HG03045 (cell line): Measurements from ENCODE around the gene SLCO3A1.

Experiments used
- ATAC-seq: cut with Tn5 transposase; IDR thresholded peaks from one replicate; pipeline ENCODE4 v1.9.1; 2021; ENCODE audit warnings: mild to moderate bottlenecking, moderate library complexity; ENCODE audit not compliant: unreplicated experiment

The SLCO3A1 gene

DNA sequence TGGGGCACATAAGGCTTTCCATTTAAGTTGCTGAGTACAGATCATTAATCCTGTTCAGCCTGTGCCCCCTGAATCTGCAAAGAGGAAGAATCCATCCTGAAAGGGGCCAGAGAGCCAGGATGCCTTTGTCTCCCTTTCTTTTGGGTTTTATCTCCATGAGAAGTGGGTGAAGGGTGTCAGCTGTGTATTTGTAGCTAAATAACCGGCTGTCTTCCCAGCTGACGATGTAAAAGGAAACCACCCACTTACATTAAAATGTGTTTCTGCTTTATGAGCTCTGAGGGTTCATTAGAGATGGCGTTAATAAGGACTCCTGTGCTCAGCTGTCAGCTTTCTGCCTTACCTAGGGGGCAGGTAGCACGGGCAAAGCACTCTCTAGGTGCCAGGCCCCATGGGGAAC is 83.4 kb downstream of the SLCO3A1 start:
- no peak for ATAC-seq

DNA sequence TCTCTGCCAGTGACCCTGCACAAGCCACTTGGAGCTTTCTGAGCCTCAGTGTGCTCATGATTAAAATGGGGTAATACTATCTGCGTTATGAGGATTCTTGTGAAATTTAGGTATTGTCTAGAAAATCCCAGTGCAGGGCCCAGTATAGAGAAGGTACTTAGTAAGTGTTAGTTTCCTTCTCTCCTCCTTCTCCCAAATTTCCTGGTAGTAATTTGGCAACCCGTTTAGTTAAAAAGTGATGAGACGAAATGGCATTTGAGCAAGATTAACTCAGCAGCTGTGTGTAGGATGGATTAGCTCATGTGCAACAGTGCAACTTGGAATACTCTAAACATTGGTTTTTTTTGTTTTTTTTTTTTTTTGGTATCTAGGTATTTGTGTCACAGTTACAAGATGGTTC is 84.6 kb downstream of the SLCO3A1 start:
- ATAC-seq: no peak

DNA sequence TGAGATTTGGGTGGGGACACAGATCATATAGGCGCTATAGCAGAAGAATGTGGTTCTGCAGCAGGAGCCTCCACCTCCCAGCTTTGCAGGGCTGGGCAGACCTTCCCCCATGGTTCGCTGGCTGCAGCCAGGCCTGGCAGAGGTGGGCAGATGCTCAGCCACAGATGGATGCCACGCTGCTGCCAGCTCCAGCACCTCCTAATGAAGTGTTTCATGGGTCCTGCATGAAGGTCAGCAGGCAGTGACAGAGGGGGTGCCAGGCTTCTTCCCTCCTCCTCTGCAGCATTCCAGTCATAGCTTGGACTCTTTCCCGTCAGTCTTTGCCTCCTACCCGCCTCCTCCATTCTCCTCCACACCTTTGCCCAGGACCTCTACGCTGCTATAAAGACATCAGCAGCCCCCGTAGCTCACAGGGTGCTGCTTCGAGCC is 85.9 kb downstream of the SLCO3A1 start:
- no peak for ATAC-seq

DNA sequence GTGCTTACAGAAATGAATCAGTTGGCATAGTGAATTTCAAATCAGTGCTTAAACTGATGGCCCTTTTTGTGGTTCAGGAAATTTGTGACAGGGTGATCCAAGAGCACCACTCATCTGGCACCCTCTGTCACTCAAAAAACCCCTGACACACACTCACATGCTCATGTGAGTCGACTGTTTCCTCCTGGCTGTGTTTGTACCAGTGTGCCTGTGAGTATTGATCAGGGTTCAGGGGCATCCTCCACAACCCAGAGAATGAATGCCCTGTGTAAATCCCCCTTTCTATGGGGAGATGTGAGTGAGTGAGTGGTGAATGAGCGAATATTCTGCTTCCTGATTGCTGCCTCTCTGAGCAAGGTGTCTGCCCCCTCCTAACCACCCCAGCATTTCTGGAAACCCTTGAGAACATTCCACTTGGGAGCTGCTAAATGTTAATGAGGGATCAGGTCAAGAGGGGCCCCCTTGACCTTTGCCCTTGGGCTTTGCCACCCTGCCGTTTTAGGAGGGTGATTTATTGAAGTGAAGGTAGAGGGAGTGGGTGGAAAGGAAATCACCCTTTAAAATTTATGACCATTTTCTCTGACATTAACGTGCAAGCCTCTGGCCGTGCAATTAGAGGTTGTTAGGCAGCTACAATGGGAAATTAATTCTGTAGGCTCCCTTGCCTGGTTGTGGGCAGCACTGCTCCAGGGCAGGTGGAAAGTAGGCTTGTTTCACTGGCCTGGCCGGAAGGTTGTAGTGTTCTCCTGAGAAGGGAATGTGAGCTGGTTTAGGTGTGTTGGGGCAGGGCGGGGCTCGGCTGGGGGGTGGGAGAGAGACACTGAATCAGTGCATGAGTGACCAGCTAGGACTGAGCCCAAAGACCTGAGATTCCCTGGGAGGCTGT is 87.2 kb downstream of the SLCO3A1 start:
- ATAC-seq: no peak

DNA sequence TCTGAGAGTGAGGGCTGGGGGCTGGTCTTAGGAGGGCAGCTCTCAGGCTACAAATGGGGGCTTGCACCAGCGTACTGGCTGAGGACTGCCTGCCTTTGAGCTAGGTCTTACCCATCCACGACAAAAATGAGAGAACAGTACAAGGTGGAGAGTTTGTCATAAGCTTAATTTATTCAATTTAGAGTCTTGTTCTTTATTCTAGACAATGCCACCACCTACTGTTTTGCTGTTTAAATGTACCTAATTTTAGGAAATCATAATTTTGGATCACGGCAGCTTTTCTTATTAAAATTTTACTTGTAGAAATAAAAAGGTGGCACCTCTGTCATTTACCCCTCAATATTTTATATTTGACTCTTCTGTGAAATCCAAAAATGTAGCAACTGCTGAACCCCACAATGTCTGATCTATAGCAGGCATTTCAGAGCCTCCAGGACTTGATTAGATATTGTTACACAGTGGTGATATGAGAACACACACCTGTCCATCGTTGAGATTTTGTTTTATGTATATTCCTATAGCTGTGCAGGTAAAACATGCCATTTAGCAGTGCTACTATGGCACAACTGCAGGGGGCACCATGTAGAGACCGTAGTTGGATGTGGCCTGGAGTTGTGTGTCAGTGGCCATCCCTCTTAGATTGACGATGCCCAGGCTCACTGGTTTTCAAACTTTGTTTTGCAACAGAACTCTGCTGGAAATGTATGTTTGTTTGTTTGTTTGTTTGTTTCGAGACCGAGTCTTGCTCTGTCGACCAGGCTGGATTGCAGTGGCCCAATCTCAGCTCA is 88.6 kb downstream of the SLCO3A1 start:
- ATAC-seq: no peak

DNA sequence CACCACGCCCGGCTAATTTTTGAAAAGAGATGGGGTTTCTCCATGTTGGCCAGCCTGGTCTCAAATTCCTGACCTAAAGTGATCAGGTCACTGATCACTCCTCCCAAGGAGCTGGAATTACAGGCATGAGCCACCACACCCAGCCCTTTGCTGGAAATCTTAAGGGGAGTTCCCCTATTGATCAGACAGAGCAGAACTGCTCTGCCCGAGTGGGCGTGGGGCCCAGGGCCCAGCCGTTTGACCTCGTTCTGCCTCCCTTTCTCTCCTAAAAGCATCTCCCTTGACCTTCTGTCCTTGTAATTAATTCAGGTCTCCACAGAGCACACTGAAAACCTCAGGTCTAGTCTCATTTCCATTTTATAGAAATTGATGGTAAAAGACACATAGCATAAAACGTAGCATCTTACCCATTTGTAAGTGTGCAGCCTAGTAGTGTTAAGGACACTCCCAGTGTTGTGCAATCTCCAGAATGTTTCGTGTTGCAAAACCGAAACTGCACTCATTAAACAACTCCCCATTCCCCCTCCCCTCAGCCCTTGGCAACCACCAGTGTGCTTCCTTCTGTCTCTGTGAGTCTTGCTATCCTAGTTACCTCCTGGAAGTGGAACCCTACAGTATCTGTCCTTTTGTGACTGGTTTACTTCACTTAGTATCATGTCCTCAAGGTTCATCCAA is 89.3 kb downstream of the SLCO3A1 start:
- peak; percentile 45 for ATAC-seq

DNA sequence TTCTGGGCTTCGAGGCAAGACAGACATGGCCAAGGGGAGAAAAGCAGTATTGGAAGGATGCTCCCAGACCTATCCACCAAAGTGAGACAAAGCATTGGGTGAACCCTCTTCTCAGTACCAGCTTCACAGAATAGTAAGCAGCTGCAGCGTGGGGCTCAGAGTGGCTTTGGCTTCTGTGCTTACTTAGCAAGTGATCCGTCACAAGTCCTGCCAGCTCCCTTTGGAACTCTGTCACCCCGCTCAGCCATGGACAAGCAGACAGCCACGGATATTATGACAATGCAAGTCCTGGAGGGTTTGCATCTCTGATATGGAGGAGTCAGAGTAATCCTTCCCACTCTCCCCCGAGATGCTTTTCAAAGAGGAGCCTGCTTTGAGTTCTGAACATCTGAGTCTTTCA is 90.8 kb downstream of the SLCO3A1 start:
- no peak for ATAC-seq

DNA sequence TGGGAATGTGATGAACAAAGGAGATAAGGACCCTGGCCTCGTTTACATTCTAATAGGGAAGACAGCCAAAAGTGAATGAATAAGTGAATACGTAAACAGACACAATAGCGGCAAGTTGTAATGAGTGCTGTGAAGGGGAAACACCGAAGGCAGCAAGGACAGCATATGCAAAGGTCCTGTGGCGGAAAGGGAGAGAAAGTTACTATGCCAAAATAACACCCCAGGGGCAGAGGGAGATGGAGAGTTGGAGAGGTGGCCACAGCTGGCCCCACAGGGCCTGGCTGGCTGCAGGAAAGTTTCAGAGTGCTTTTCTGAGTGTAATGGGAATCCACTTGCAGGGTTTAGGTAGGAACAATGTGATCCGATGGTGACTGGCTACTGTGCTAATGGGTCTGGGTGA is 91.9 kb downstream of the SLCO3A1 start:
- ATAC-seq: no peak

DNA sequence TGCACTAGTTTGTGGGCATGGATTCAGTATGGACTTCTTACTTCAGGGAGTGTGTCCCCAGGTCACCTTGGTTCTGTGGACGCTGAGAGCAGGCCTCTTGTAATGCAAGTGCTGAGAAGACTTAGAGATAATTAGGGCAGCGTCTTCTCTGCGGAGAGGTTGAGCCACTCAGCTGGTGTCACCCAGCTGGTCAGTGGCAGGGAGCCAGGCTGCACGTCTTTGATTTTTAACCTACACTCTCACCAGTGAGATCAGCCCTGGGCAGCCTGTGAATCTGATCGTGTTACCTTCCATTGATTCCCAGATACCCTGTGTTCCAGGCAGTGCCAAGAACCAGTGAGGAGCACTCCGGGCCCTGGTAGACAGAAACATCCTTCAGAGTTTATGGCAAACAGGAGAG is 92.6 kb downstream of the SLCO3A1 start:
- no peak for ATAC-seq

DNA sequence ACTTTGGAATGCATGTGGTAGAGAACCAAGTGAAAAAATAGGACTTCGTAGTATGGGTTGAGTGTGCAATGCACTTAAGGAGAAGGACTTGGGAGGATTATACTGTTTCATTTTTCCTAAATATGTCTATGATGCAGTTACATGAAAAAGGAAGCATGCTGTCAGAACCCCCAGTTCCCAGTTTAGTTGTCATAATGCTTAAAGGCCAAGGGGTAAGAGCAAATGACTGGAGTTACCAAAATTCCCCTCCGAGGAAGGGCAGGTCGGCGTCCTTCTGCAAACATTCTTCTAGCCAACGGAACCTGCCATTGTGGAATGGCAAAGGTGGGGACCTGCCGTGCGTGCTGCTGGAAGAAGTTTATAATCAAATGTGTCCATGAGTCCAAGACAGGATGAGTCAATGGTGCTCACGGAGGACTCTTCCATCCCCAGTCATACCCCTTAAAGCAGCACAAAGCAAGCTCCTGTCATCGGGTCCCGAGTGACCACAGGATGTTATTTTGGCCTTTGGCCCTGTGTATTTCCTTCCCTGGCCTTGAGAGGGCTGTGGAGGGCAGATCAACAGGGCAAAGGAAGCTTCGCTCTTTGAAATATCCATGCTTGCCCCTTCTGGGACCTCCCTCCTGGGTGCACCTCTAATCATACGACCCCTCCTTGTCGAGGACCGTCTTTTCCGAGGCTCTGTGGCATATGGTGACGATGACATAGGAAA is 93.2 kb downstream of the SLCO3A1 start:
- ATAC-seq: no peak

DNA sequence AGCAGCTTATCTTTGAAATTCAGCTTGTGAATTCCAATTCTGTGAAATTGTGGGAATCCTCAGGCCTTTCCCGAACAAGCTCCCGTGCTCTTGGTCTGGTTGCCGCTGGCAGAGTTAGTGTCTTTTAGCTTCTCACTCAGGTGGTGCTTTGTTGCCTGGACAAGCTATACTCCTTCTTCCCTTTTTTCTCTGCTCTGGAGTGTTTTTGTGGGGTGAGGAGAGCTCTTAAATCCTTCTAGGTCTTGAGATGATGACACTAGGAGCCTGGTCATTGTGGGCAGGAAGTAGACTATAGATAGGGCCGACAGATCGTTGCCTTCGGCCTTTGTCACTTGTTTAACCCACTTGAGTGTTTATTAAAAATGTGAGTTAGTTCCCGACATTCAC is 93.8 kb downstream of the SLCO3A1 start:
- no peak for ATAC-seq

DNA sequence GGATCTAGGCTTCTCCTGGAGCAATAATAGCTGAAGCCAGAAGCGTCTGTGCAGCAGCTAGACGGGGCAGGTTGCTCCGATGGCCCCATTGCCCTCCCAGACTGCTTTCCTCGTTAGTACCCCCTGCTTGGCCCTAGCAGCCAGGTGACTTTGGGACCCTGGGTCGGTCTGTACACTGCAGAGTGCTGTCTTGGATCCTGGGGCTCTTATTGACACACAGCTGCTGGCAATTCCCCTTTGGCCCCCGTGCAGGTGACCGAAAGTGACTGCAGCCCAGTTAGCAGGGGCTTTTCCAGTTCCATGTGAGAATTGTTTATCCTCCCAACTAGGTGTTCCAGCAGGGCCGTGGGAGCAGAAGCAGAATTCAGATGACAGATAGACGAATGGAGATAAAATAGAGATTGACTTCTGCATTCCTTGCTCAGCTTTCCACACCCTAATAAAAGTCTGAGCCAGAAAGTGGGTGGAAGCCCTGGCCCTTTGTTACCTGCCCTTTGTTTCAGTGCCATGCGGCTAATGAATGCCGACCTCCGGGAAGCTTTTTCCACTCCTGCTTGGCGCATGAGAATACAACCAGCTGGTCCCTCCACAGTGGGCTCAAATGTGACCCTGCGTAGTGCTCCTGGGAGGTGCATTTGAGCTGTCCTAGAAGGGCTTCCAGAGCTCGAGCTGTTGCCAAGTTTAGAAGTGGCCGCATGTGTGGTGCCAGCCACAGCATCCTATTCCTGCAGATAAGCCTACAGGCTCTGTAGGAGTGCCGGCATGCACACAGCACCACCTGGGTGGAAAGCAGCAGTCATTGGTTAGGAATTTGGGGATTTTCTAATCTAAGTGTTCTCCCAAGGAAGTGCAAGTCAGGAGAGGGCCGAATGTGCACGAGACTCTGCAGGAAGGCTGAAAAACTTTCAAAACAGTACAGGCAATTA is 94.4 kb downstream of the SLCO3A1 start:
- ATAC-seq: no peak

DNA sequence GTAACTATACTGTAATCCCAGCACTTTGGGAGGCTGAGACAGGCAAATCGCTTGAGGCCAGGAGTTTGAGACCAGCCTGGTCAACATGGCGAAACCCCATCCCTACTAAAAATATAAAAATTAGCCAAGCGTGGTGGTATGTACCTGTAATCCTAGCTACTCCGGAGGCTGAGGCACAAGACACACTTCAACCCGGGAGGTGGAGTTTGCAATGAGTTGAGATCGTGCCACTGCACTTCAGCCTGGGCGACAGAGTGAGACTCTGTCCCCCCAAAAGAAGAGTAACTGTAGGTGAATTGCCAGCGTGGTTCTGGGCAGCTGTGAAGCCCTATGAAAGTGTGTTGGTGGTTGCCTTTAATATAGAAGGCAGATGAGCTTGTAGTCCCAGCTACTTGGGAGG is 95.9 kb downstream of the SLCO3A1 start:
- no peak for ATAC-seq

DNA sequence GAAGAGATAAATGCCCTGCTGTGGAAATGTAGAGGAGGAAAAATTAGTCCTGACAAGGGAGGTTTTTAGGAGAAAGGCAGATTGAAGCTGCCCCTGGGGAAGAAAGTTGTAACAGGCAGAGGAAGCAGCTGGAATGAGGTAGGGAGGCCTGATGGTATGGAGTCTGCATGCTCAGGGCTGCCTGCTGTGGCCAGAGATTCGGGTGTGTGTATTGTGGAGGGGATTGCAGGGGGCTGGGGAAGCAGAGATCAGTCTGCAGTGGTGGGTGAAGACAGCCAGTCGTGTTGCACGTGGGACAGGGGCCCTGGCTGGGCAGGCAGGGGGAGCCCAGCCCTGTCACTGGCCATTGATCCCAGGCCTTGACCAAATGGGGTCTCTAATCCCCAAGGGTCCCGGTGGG is 96.5 kb downstream of the SLCO3A1 start:
- no peak for ATAC-seq

DNA sequence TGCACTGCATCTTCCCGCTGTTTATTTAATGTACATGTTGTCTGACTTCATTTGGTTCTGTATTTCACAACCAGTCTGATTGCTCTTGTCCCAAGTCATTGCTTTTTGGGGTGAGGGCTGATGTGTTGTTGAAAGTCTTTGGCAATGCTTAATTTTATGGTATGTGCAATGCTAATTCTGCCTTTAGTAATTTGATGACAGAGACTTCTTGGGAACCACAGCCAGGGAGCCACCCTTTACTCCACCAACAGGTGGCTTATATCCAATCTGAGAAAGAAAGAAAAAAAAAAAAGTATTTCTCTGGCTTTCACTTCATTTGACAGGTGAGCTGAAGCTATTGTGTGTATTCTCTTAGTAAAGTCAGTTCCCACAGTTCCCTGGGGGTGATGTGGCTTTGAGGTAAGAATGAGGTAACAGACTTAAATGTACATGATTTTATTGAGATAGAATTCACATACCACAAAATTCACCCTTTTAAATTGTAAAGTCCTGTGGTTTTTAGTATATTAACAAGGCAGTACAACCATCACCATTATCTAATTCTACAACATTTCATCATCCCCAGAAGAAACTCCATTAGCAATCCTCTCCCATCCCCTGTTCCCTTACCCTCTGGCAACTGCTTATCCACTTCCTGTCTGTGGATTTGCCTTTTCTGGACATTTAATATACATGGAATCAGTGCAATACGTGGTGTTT is 97.3 kb downstream of the SLCO3A1 start:
- ATAC-seq: no peak

DNA sequence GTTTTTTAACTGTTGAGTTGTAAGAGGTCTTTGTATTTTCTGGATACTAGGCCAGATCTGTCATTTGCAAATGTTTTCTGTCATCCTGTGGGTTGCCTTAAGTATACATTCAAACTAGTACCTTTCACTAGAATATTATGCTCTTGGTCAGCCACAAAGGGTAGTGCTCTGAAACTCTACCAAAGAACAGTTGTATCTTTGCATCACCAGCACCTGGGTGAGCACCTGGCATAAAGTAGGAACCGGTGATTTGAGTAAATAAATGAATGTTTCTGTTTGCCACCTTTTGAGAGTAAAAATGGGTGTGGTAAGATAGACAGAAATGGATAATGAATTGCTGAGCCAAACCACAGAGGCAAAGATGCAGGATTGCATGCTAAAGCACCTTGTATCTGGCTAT is 98.7 kb downstream of the SLCO3A1 start:
- ATAC-seq: no peak

DNA sequence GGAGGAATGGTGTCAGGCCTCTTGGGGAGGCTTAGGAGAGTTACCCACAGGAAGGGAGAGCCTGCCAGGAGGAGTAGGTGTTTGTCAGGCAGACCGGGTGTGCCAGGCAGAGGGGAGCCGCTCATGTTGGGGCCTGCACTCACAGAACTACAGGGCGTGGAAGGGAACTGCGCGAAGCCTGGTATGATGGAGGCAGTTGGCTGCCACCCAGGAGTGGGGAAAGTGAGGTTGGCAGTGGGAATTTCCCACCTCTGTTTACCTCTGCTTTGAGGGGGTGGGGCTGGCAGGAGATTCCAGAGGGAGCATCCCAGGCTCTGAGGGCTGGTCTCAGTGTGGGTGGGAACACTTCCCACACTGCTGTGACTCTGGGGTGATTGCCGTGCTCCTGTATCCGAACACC is 99.9 kb downstream of the SLCO3A1 start:
- no peak for ATAC-seq

DNA sequence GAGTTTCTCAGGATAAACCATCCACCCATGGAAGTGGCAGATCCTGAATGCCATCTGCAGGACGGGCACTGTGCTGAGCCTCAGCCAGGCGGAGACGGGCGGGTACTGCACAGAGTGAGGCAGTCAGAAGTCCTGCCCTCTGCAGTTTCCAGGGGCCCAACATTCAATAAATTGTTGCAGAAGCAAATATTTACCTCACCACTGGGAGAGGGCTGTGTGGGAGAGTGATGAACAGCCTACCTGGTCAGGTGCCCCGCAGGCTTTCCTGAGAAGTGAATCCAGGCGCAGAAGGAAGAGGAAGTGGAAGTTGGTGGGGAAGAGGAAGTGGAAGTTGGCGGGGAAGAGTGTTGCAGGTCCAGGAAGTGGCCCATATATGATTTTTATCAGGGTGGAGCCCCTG is 100.8 kb downstream of the SLCO3A1 start:
- no peak for ATAC-seq

DNA sequence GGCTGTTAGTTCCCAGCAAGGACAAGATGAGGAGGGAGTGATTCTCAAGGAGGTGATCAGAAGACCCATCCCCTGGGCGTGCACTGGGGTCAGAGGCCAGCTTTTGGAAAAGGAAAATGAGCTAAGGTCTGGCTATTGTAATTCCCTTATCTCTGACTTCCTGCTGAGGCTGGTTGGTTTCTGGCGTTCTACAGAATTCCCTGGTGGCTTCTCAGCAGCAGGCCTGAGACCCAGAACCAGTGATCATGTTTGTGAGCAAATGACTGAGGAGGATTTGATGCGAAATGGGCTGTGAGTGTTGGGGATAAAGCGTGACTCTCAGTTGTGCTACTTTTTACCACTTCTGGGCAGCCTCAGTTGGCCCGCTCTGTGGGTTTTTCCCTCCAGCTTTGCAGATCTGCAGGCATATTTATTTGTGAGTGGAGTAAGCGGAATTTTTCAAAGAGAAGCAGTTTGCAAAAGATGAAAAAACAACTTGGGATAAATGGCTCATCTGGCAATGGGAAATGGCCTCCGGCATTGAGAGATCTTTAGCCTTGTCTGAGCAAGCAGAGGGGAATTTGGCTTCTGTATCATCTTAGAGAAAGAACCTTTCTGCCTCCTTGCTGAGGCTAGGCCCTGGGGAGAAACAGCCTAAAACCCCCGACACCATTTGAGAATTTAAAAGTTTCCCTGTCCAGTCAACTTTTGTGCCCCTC is 102.7 kb downstream of the SLCO3A1 start:
- no peak for ATAC-seq
